Measurements from ENCODE around the gene TBCA. TPM values are rescaled to one million over a fixed set of nuclear protein-coding genes. Genes with fewer than 3 reads are reported as not detected.

Gene TBCA
- total RNA-seq, 1 experiment from 2014 or later, result 330 TPM

DNA sequence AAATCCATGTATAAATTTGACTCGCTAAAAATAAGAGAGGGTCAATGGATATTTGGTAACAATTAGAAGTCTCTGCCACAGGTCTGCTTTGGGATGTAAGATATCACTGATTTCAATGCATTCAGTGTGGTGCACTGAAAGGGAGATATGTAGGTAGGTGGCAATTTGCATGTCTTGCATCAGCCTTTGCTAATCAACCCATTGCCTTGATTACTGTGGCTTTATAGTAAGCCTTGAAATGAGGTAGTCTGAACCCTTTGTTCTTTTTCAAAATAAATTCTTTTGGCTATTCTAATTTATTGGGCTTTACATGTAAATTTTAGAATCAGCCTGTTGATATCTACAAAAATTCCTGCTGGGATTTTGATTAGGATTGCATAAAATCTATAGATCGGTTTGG is 15.8 kb upstream of the TBCA start:
- no peak overlapping the region for H4K5ac ChIP-seq (ENCODE audit: insufficient read length, low read depth, low read length)
- Mint-ChIP-seq H3K27me3 (ENCODE audit: low read depth) (no peaks in the 10 kb centered on the region; the same call in 1 of the 2 replicates), H3K4me3 (no peak overlapping the region), H3K27ac (no peak overlapping the region), H3K4me1 (peaks cover 7 to 8% of the 10 kb centered on the region in 2 experiments), H3K9me3 (peaks cover 8 to 12% of the 10 kb centered on the region in 2 experiments), H3K36me3 (ENCODE audit: insufficient read depth in 1 of 3, low read depth in 3 of 3) (peaks cover 6 to 9% (median 7%) of the 10 kb centered on the region in 3 experiments; a peak in 6 of 7 replicates)
- H2BK120ac ChIP-seq (ENCODE audit: low read depth, low read length, poor library complexity, severe bottlenecking), result no peak overlapping the region
- no peak overlapping the region for H3K9ac ChIP-seq (ENCODE audit: extremely low read depth, insufficient read length, low read length)
- H4K8ac ChIP-seq (replicated peaks; ENCODE audit: insufficient read length, low read depth, low read length), result no peak overlapping the region
- no peaks in the 10 kb centered on the region for H3K9me3 ChIP-seq (ENCODE audit: control insufficient read depth, low read depth, low read length)
- no peaks in the 10 kb centered on the region for H3K4me1 ChIP-seq (ENCODE audit: insufficient read depth, low read length)
- H3K27me3 ChIP-seq (ENCODE audit: insufficient read depth, low read length), result no peaks in the 10 kb centered on the region
- H2BK20ac ChIP-seq (ENCODE audit: low read depth, low read length, poor library complexity, severe bottlenecking), result no peak overlapping the region
- no peak overlapping the region for H2BK5ac ChIP-seq (ENCODE audit: insufficient read length, low read length)
- H3K79me2 ChIP-seq (ENCODE audit: insufficient read depth, low read length), result no peaks in the 10 kb centered on the region
- H3K23me2 ChIP-seq (ENCODE audit: insufficient read length, low read depth, low read length, poor library complexity, severe bottlenecking), result no peaks in the 10 kb centered on the region
- no peak overlapping the region for H3K14ac ChIP-seq (ENCODE audit: insufficient read depth, low read length)
- no peak for DNase-seq
- no peak overlapping the region for H3K4ac ChIP-seq (ENCODE audit: low read depth, low read length)
- H3K23ac ChIP-seq (ENCODE audit: insufficient read length, low read depth, low read length), result no peak overlapping the region
- H3K18ac ChIP-seq (ENCODE audit: insufficient read length, low read depth, low read length), result no peak overlapping the region
- no peak overlapping the region for H2BK15ac ChIP-seq (ENCODE audit: low read depth, low read length)
- H3K79me1 ChIP-seq (ENCODE audit: insufficient read depth, low read depth, low read length, poor library complexity, severe bottlenecking), result no peaks in the 10 kb centered on the region
- no peaks in the 10 kb centered on the region for H4K20me1 ChIP-seq (ENCODE audit: control insufficient read depth, insufficient read depth, insufficient read length)
- H3K27ac ChIP-seq (ENCODE audit: insufficient read length, low read depth, low read length), result no peak overlapping the region
- TF ChIP-seq, protein P1, sequence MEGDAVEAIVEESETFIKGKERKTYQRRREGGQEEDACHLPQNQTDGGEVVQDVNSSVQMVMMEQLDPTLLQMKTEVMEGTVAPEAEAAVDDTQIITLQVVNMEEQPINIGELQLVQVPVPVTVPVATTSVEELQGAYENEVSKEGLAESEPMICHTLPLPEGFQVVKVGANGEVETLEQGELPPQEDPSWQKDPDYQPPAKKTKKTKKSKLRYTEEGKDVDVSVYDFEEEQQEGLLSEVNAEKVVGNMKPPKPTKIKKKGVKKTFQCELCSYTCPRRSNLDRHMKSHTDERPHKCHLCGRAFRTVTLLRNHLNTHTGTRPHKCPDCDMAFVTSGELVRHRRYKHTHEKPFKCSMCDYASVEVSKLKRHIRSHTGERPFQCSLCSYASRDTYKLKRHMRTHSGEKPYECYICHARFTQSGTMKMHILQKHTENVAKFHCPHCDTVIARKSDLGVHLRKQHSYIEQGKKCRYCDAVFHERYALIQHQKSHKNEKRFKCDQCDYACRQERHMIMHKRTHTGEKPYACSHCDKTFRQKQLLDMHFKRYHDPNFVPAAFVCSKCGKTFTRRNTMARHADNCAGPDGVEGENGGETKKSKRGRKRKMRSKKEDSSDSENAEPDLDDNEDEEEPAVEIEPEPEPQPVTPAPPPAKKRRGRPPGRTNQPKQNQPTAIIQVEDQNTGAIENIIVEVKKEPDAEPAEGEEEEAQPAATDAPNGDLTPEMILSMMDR (conservative IDR thresholded peaks at IDR 0.05), result no peak
- no peak overlapping the region for H4K91ac ChIP-seq (ENCODE audit: insufficient read length, low read depth, low read length)
- H3K4me2 ChIP-seq (ENCODE audit: insufficient read depth, insufficient read length, low read length), result no peak overlapping the region
- WGBS (ENCODE audit: extremely low coverage, insufficient read length, low lambda C conversion rate), result no CpG with 5 or more reads among the region's 2 CpGs
- H2AFZ ChIP-seq (ENCODE audit: low read length), result no peak overlapping the region
- no peak overlapping the region for H2AK5ac ChIP-seq (ENCODE audit: insufficient read length, low read length)
- no peak overlapping the region for H3K56ac ChIP-seq (ENCODE audit: insufficient read length, low read depth, low read length)
- no peak overlapping the region for H3T11ph ChIP-seq (ENCODE audit: low read length)
- no peak overlapping the region for H2BK12ac ChIP-seq (ENCODE audit: insufficient read length, low read depth, low read length)

Data from H9 (cell line).